AG04449 (cell line): Measurements from ENCODE around the gene ROBO1.

ENCODE experiments used
- CTCF ChIA-PET: fragments of 350-600 bp; formaldehyde crosslinking; extraction: SDS; loops from one replicate; lab custom pipeline; 2021; ENCODE audit warnings: antibody characterized with exemption; lab: Yijun Ruan, JAX
- POLR2A ChIA-PET: fragments of 400-600, 350-600 bp; formaldehyde crosslinking; extraction: SDS; loops from one replicate; lab custom pipeline; 2020; ENCODE audit warnings: antibody characterized with exemption, inconsistent platforms; lab: Yijun Ruan, JAX
- DNase-seq: peaks from one replicate; pipeline ENCODE4 v3.0.0-alpha.2; 2010; ENCODE audit warnings: low read depth, low spot score
- H3K4me3 ChIP-seq: 2 replicates; pipeline ENCODE4 v1.5.1; 2011; ENCODE audit warnings: low read depth, mild to moderate bottlenecking, control low read depth, low read length
- CTCF ChIP-seq: IDR thresholded peaks from one replicate; pipeline ENCODE4 v1.5.1; 2011; ENCODE audit warnings: mild to moderate bottlenecking, moderate library complexity, low read length, control low read depth, inconsistent platforms; ENCODE audit not compliant: insufficient read depth; ENCODE audit errors: missing control alignments

The ROBO1 gene

DNA sequence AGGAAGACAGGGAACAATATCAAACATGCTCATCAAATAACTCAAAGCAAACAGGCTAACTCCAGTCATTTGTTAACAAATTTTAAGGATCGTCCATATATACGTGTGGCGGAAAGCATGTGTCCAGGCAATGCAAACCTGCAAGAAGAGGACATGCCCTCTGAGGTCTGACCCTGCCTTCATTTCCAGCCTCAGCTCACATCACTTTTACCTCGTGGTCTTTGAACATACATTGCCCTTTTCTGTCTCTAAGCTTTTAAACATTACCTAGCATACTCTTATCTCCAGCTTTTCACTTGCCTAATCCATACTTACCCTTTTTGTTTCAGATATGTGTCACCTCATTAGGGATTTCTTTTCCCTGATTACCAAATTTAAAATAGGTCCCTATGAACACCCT, 944.4 kb downstream of the ROBO1 start:
- CTCF ChIA-PET = no interaction called here

GRCh38 chr3:78822726-78823125, 945.1 kb downstream of the ROBO1 start:
- POLR2A ChIA-PET = no interaction called here
- no peak for DNase-seq
- CTCF ChIA-PET = no interaction called here
- no peak for TF ChIP-seq CTCF
- H3K4me3 ChIP-seq = no peak overlapping the region

More for the DNA sequence above, 944.4 kb downstream of the ROBO1 start:
- no peak for DNase-seq
- H3K4me3 ChIP-seq = no peak overlapping the region
- no peak for TF ChIP-seq CTCF
- POLR2A ChIA-PET = no interaction called here

DNA sequence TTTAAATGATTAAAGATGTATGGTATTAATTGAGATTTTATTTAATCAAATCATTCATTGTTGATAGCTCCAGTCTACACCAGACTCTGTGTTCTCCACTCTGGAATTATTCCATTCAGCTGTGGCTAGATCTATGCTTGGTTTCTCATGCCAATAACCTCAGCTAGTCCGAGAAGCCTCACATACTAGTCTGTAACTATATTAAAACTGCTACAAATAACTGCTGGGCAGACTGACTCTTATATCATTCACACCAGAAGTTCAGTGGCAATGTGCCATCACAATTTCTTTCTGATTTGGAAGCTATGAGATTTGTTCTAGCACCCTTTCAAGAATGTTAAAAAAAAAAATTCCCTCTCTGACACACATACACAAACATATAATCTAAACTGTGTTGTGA, 947.3 kb downstream of the ROBO1 start:
- DNase-seq = no peak
- no peak overlapping the region for H3K4me3 ChIP-seq
- CTCF ChIA-PET = no interaction called here
- POLR2A ChIA-PET = no interaction called here
- no peak for TF ChIP-seq CTCF

GRCh38 chr3:78818161-78818985, 949.4 kb downstream of the ROBO1 start:
- no peak overlapping the region for H3K4me3 ChIP-seq
- ChIA-PET POLR2A (no interaction called here), CTCF (no interaction called here)
- TF ChIP-seq CTCF = no peak
- no peak for DNase-seq

DNA sequence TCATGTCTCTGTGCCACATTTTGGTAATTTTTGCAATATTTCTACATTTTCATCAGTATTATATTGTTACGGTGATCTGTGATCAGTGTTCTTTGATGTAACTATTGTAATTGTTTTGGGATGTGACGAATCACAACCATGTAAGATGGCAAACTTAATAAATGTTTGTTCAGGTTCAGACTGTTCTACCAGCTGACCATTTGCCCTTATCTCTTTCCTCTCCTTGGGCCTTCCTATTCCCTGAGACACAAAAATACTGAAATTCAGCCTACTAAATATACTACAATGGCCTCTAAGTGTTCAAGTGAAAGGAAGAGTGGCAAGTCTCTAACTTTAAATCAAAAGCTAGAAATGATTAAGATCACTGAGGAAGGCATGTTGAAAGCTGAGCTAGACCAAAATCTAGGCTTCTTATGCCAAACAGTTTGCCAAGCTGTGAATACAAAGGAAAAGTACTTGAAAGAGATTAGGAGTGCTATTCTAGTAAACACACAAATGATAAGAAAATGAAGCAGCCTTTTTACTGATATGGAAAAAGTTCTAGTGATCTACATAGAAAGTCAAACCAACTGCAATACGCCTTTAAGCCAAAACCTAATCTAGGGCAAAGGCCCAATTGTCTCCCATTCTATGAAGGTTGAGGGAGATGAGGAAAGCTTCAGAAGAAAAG, 952.8 kb downstream of the ROBO1 start:
- no peak for DNase-seq
- no peak for TF ChIP-seq CTCF
- H3K4me3 ChIP-seq = no peak overlapping the region
- ChIA-PET CTCF (no interaction called here), POLR2A (no interaction called here)

DNA sequence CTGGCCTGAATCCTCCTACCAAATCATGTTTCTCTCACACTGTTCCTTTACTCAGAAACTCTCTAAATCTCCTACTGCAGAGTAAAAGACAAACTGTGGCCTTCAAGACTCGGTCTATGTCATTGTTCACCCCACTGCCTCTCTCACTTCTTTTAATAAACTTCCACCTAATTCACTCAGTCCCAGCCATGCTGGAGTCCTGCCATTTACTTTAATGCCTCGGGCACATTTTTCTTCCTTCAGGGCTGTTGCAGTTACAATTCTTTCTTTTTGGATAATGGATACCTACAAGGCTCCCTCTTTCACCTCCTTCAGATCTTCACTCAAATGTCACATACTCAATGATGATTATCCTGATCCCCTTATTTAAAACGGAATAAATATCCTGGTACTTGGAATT, 955.6 kb downstream of the ROBO1 start:
- DNase-seq = no peak
- CTCF ChIA-PET = no interaction called here
- H3K4me3 ChIP-seq = no peak overlapping the region
- TF ChIP-seq CTCF = no peak
- POLR2A ChIA-PET = no interaction called here
